CD8-positive, alpha-beta memory T cell (primary cell): ENCODE measurements around the gene SOCS7. TPM values are rescaled to one million over a fixed set of nuclear protein-coding genes. Genes with fewer than 3 reads are reported as not detected.
"Not testable (repeated sequence)": the region's sequence is repeated elsewhere in the genome, so short reads cannot be mapped to it uniquely, and the experiment has no call there.

Experiments used
- CTCF ChIA-PET: fragments of 350-600 bp; sonication (Branson Sonifier 250); formaldehyde crosslinking; loops from one replicate; lab custom pipeline; 2021; ENCODE audit warnings: antibody characterized with exemption; lab: Charles Lee
- POLR2A ChIA-PET: fragments of 350-600 bp; sonication (Branson Sonifier 250); formaldehyde crosslinking; loops from one replicate; lab custom pipeline; 2021; ENCODE audit warnings: antibody characterized with exemption; lab: Charles Lee
- DNase-seq, 5 donors: peaks; one replicate each; pipeline versions ENCODE4 v3.0.0 to v3.0.0-alpha.2; 2020 to 2022; ENCODE audit warnings: mixed read lengths in 1 of 5
- H3K27ac ChIP-seq: one replicate; pipeline ENCODE4 v1.7.0; 2013; ENCODE audit warnings: low read depth, mild to moderate bottlenecking, low read length, moderate library complexity
- H3K27me3 ChIP-seq: 2 replicates; pipeline ENCODE4 v1.7.0; 2013; ENCODE audit warnings: low read length, mild to moderate bottlenecking; ENCODE audit not compliant: insufficient read depth, poor library complexity, severe bottlenecking
- H3K36me3 ChIP-seq: 2 replicates; pipeline ENCODE4 v1.7.0; 2013; ENCODE audit warnings: mild to moderate bottlenecking, low read length, moderate library complexity; ENCODE audit not compliant: insufficient read depth
- H3K4me1 ChIP-seq: 2 replicates; pipeline ENCODE4 v1.7.0; 2013; ENCODE audit warnings: mild to moderate bottlenecking, low read length, moderate library complexity; ENCODE audit not compliant: insufficient read depth
- H3K4me3 ChIP-seq: 2 replicates; pipeline ENCODE4 v1.7.0; 2013; ENCODE audit warnings: mild to moderate bottlenecking, low read length
- H3K9me3 ChIP-seq: 2 replicates; pipeline ENCODE4 v1.7.0; 2013; ENCODE audit warnings: mild to moderate bottlenecking, low read length
- H3K27ac Mint-ChIP-seq, 8 donors: one replicate each; pipeline ENCODE4 v1.8.0; 2020 to 2021; ENCODE audit warnings: mixed read lengths in 8 of 8, mild to moderate bottlenecking in 6 of 8, inconsistent platforms in 3 of 8, moderate library complexity in 3 of 8
- H3K27me3 Mint-ChIP-seq, 2 donors: one replicate each; pipeline ENCODE4 v1.8.0; 2020 to 2021; ENCODE audit warnings: mixed read lengths in 2 of 2, mild to moderate bottlenecking in 1 of 2, moderate library complexity in 1 of 2
- H3K36me3 Mint-ChIP-seq, 3 donors: one replicate each; pipeline ENCODE4 v1.8.0; 2020 to 2021; ENCODE audit warnings: mixed read lengths in 3 of 3, inconsistent platforms in 1 of 3, mild to moderate bottlenecking in 1 of 3
- H3K4me1 Mint-ChIP-seq, 3 donors: one replicate each; pipeline ENCODE4 v1.8.0; 2020 to 2021; ENCODE audit warnings: mixed read lengths in 3 of 3, inconsistent platforms in 1 of 3, mild to moderate bottlenecking in 1 of 3
- H3K4me3 Mint-ChIP-seq, 7 donors: one replicate each; pipeline ENCODE4 v1.8.0; 2020 to 2021; ENCODE audit warnings: mixed read lengths in 7 of 7, mild to moderate bottlenecking in 6 of 7, moderate library complexity in 4 of 7, inconsistent platforms in 2 of 7
- H3K9me3 Mint-ChIP-seq, 5 donors: one replicate each; pipeline ENCODE4 v1.8.0; 2020 to 2022; ENCODE audit warnings: mixed read lengths in 5 of 5, mild to moderate bottlenecking in 3 of 5, moderate library complexity in 2 of 5, inconsistent platforms in 1 of 5
- polyA plus RNA-seq: library from polyadenylated mRNA; unstranded; fragments of 300-500 nt; fragmentation: Illumina TruSeq; gene quantifications from one replicate; pipeline ENCODE4 v1.2.3, GENCODE V29; 2021
- total RNA-seq, 2 experiments: library from RNA; stranded (reverse); gene quantifications; one replicate each; pipeline ENCODE4 v1.2.3, GENCODE V29; 2021

Gene SOCS7
- total and polyA plus RNA-seq, 3 experiments from 2014 or later, result 0.98 to 23.7 (median 22.0) TPM

- no peaks in the 10 kb centered on the region for H3K27me3 ChIP-seq
- ChIA-PET POLR2A (no interaction called here), CTCF (no interaction called here)
- Mint-ChIP-seq H3K36me3 (no peaks in the 10 kb centered on the region), H3K4me3 (no peak overlapping the region), H3K9me3 (no peaks in the 10 kb centered on the region), H3K4me1 (no peaks in the 10 kb centered on the region), H3K27ac (no peak overlapping the region), H3K27me3 (peaks cover 2 to 15% of the 10 kb centered on the region in 2 donors)
- no peaks in the 10 kb centered on the region for H3K9me3 ChIP-seq
- DNase-seq, result no peak
- no peaks in the 10 kb centered on the region for H3K4me1 ChIP-seq
- no peak overlapping the region for H3K4me3 ChIP-seq
- no peak overlapping the region for H3K27ac ChIP-seq
- no peaks in the 10 kb centered on the region for H3K36me3 ChIP-seq
Measured at GRCh38 chr17:38435795-38436194, 84.2 kb downstream of the SOCS7 start.

DNA sequence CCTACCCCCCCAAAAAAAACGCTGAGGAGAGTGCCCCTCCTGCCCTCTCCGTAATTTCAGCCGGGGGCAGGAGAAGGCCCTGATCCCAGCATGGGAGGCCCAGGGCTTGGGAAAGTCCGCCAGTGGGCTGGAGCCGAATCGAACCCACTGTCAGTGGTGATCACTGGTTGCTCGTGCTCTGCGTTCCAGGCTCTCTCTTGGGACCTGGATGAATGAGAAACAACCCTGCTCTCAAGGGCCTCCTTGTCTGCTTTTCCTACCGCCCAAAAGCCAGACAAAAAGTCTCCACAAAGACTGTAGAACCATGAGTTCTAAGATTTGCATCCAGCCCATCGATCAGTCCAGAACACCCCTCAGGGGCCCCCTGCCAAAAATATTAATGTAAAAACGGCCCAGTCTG, 84.7 kb downstream of the SOCS7 start:
- no peaks in the 10 kb centered on the region for H3K4me1 Mint-ChIP-seq
- ChIA-PET CTCF (no interaction called here), POLR2A (no interaction called here)
- Histone ChIP-seq H3K36me3 (no peaks in the 10 kb centered on the region), H3K27ac (no peak overlapping the region), H3K4me1 (no peaks in the 10 kb centered on the region), H3K4me3 (no peak overlapping the region), H3K27me3 (no peaks in the 10 kb centered on the region), H3K9me3 (no peaks in the 10 kb centered on the region)
- DNase-seq, result no peak
- no peaks in the 10 kb centered on the region for H3K36me3 Mint-ChIP-seq
- no peaks in the 10 kb centered on the region for H3K9me3 Mint-ChIP-seq
- no peak overlapping the region for H3K27ac Mint-ChIP-seq
- H3K4me3 Mint-ChIP-seq, result no peak overlapping the region
- H3K27me3 Mint-ChIP-seq, result peaks cover 2 to 15% of the 10 kb centered on the region in 2 donors

DNA sequence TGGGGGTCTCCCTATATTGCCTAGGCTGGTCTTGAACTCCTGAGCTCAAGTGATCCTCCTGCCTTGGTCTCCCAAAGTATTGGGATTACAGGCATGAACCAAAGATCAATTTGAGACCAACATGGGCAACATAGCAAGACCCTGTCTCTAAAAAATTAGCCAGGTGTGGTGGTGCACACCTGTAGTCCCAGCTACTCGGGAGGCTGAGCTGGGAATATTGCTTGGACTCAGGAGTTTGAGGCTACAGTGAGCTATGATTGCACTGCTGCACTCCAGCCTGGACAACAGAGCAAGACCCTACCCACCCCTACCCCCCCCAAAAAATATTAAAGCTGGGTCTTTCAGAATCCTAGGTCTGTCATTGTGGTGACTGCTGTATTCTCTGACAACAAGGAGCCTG, 85.7 kb downstream of the SOCS7 start:
- POLR2A ChIA-PET, H3K36me3 Mint-ChIP-seq, H3K9me3 ChIP-seq, DNase-seq, H3K27me3 ChIP-seq, H3K27ac ChIP-seq, H3K4me1 Mint-ChIP-seq, H3K9me3 Mint-ChIP-seq, H3K4me3 Mint-ChIP-seq, H3K36me3 ChIP-seq, H3K4me1 ChIP-seq, H3K27ac Mint-ChIP-seq, H3K4me3 ChIP-seq: not testable (repeated sequence)
- peaks cover 4 to 18% of the 10 kb centered on the region in 2 donors for H3K27me3 Mint-ChIP-seq
- CTCF ChIA-PET, result interaction anchor here (2.1 kb wide), 1 partner anchor 23 kb away, joined by 4 read pairs; no protein-coding TSS in a partner anchor

DNA sequence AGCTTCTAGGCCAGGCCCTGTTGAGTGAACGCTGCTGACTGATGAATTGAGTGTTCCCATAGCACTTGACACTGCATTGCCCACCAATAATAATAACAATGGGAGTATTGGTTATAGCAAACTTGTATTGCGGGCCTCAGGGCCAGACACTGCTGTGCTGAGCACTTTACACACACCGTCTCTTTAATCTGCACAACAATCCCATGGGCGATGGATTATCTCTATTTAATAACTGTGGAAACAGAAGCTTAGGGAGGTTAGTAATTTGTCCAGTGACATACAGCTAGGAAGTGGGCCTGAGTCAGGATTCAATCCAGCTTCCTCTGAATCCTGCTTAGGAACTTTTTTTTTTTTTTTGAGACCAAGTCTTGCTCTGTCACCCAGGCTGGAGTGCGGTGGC, 87.8 kb downstream of the SOCS7 start:
- H3K36me3 ChIP-seq, result no peaks in the 10 kb centered on the region
- peaks cover 0 to 6% (median 3%) of the 10 kb centered on the region in 3 donors for H3K4me1 Mint-ChIP-seq
- CTCF ChIA-PET, result no interaction called here

DNA sequence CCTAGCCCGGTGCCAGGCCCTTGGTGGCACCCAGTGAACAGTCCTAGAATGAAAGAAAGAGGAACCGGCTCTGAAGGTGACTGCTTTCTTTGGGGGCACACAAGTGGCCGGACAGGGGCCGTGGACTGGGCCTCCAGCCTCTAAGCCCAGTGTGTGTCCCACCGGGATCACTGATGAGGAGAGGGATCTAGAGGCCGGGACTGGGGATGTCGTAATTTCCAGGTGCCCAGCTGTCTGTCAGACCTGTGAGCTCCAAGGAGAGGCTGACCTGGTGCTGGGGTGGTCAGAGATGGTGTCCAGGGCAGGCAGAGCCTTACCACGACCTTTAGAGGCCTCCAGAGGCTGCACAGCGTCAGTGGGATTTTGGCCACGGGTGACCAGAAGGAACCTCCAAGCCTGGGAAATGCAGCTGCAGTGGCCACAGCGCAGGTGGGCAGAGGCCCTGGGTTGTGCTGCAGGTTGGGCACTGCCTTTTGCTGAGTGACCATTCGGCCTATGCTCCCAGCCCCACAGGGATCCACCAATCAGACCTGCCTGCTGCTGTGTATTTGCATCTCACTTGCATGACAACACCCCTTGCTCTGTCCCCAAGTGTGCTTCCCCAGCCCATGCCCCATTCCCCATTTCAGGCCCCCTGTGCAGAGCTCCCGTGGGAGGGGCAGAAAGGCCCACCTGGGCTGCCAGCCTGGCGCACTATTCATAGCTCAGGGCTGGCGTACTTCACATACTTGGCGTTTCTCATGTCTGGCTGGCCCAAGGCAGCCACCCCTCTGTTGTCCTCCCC, 89.2 kb downstream of the SOCS7 start:
- DNase-seq, result no peak
- POLR2A ChIA-PET, result no interaction called here
- Mint-ChIP-seq H3K9me3 (no peaks in the 10 kb centered on the region), H3K36me3 (no peaks in the 10 kb centered on the region), H3K27me3 (peaks cover 9 to 16% of the 10 kb centered on the region in 2 donors), H3K4me3 (no peak overlapping the region), H3K4me1 (peaks cover 0 to 6% (median 3%) of the 10 kb centered on the region in 3 donors), H3K27ac (no peak overlapping the region)
- H3K27ac ChIP-seq, result no peak overlapping the region
- H3K4me3 ChIP-seq, result no peak overlapping the region
- no peaks in the 10 kb centered on the region for H3K36me3 ChIP-seq
- H3K4me1 ChIP-seq, result peaks cover 4% of the 10 kb centered on the region
- H3K27me3 ChIP-seq, result no peaks in the 10 kb centered on the region
- CTCF ChIA-PET, result interaction anchor here (1.0 kb wide), 1 partner anchor 9 kb away, joined by 3 read pairs; no protein-coding TSS in a partner anchor
- H3K9me3 ChIP-seq, result no peaks in the 10 kb centered on the region

More for the DNA sequence above, 87.8 kb downstream of the SOCS7 start:
- no peaks in the 10 kb centered on the region for H3K36me3 Mint-ChIP-seq
- H3K4me3 ChIP-seq, result no peak overlapping the region
- H3K27me3 ChIP-seq, result no peaks in the 10 kb centered on the region
- no peak for DNase-seq
- no peak overlapping the region for H3K27ac ChIP-seq
- peaks cover 4% of the 10 kb centered on the region for H3K4me1 ChIP-seq
- no peaks in the 10 kb centered on the region for H3K9me3 Mint-ChIP-seq
- no peak overlapping the region for H3K27ac Mint-ChIP-seq
- H3K4me3 Mint-ChIP-seq, result no peak overlapping the region
- H3K9me3 ChIP-seq, result no peaks in the 10 kb centered on the region
- peaks cover 9 to 21% of the 10 kb centered on the region in 2 donors for H3K27me3 Mint-ChIP-seq
- POLR2A ChIA-PET, result no interaction called here

- no peak overlapping the region for H3K4me3 ChIP-seq
- DNase-seq, result no peak
- no peaks in the 10 kb centered on the region for H3K27me3 ChIP-seq
- Mint-ChIP-seq H3K27me3 (peaks cover 9 to 14% of the 10 kb centered on the region in 2 donors), H3K4me3 (no peak overlapping the region), H3K36me3 (no peaks in the 10 kb centered on the region), H3K27ac (no peak overlapping the region), H3K9me3 (no peaks in the 10 kb centered on the region), H3K4me1 (peaks cover 0 to 6% (median 3%) of the 10 kb centered on the region in 3 donors)
- H3K27ac ChIP-seq, result no peak overlapping the region
- H3K4me1 ChIP-seq, result peaks cover 4% of the 10 kb centered on the region
- ChIA-PET POLR2A (no interaction called here), CTCF (interaction anchor here (1.0 kb wide), 1 partner anchor 9 kb away, joined by 3 read pairs; no protein-coding TSS in a partner anchor)
- H3K9me3 ChIP-seq, result no peaks in the 10 kb centered on the region
- no peaks in the 10 kb centered on the region for H3K36me3 ChIP-seq
Measured at GRCh38 chr17:38441429-38442061, 89.9 kb downstream of the SOCS7 start.

DNA sequence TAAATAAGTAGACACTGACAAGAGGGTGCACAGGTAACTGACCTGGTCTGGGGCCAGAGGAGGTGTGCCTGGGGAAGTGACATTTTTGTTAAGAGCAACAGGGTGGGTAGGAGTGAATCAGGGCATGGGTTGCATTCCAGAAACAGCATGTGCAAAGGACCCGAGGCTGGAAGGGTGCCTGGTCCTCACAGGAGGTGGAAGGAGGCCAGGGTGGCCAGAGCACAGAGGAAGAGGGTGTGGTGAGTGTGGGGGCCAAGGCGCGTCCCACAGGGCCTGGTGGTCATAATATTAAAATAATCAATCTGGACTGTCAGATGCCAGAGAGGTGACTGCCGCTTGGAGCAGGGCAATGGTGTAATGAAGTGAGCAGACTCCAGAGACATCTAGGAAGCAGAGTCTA, 90.9 kb downstream of the SOCS7 start:
- H3K36me3 ChIP-seq, result no peaks in the 10 kb centered on the region
- Mint-ChIP-seq H3K9me3 (no peaks in the 10 kb centered on the region), H3K27ac (peak overlapping the region in 1 of 8 donors; percentile 5), H3K36me3 (no peaks in the 10 kb centered on the region), H3K4me1 (peaks cover 0 to 6% (median 3%) of the 10 kb centered on the region in 3 donors), H3K27me3 (peaks cover 9 to 11% of the 10 kb centered on the region in 2 donors), H3K4me3 (no peak overlapping the region)
- peaks cover 4% of the 10 kb centered on the region for H3K4me1 ChIP-seq
- H3K9me3 ChIP-seq, result no peaks in the 10 kb centered on the region
- no peak overlapping the region for H3K4me3 ChIP-seq
- no peaks in the 10 kb centered on the region for H3K27me3 ChIP-seq
- POLR2A ChIA-PET, result no interaction called here
- CTCF ChIA-PET, result interaction anchor here (1.6 kb wide), 1 partner anchor 19 kb away, joined by 3 read pairs; no protein-coding TSS in a partner anchor
- DNase-seq, result no peak
- no peak overlapping the region for H3K27ac ChIP-seq
